Vagina (tissue), 2 donors: ENCODE data around the gene NCBP3.

Experiments
- POLR2A ChIP-seq, 2 donors: fragments of 450-650 bp; IDR thresholded peaks; one replicate each; pipeline ENCODE4 v1.6.1; 2017; ENCODE audit warnings: antibody characterized with exemption in 2 of 2, mild to moderate bottlenecking in 2 of 2, moderate library complexity in 2 of 2
- POLR2AphosphoS5 ChIP-seq, 2 donors: sonication (generic); formaldehyde crosslinking; IDR thresholded peaks; one replicate each; pipeline ENCODE4 v1.9.0; 2017; ENCODE audit warnings: antibody characterized with exemption in 2 of 2, mild to moderate bottlenecking in 2 of 2, low read depth in 1 of 2; ENCODE audit not compliant: insufficient read depth in 1 of 2
- TF ChIP-seq, protein P1 (sequence below), 3 experiments: fragments of 450-650 bp in 2 of 3; fragments of 200-600 bp in 1 of 3; sonication (generic) in 1 of 3; IDR thresholded peaks; one replicate each; pipeline ENCODE4 v1.5.1; 2017 to 2019; ENCODE audit warnings: antibody characterized with exemption in 3 of 3, mild to moderate bottlenecking in 2 of 3, moderate library complexity in 2 of 3

- TF ChIP-seq, protein P1, sequence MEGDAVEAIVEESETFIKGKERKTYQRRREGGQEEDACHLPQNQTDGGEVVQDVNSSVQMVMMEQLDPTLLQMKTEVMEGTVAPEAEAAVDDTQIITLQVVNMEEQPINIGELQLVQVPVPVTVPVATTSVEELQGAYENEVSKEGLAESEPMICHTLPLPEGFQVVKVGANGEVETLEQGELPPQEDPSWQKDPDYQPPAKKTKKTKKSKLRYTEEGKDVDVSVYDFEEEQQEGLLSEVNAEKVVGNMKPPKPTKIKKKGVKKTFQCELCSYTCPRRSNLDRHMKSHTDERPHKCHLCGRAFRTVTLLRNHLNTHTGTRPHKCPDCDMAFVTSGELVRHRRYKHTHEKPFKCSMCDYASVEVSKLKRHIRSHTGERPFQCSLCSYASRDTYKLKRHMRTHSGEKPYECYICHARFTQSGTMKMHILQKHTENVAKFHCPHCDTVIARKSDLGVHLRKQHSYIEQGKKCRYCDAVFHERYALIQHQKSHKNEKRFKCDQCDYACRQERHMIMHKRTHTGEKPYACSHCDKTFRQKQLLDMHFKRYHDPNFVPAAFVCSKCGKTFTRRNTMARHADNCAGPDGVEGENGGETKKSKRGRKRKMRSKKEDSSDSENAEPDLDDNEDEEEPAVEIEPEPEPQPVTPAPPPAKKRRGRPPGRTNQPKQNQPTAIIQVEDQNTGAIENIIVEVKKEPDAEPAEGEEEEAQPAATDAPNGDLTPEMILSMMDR (IDR thresholded peaks at IDR 0.05): no peak
- TF ChIP-seq POLR2AphosphoS5 (IDR thresholded peaks at IDR 0.05; ENCODE audit: insufficient read depth in 1 of 2, low read depth in 1 of 2): no peak
- TF ChIP-seq POLR2A (IDR thresholded peaks at IDR 0.05): no peak
Measured at GRCh38 chr17:3882276-3882675, 36.2 kb upstream of the NCBP3 start.
